Measurements from ENCODE around the gene LAMTOR2. TPM values are rescaled to one million over a fixed set of nuclear protein-coding genes. Genes with fewer than 3 reads are reported as not detected.

Gene LAMTOR2
- total RNA-seq, 2 experiments from 2014 or later, result 59.3 to 60.6 TPM

DNA sequence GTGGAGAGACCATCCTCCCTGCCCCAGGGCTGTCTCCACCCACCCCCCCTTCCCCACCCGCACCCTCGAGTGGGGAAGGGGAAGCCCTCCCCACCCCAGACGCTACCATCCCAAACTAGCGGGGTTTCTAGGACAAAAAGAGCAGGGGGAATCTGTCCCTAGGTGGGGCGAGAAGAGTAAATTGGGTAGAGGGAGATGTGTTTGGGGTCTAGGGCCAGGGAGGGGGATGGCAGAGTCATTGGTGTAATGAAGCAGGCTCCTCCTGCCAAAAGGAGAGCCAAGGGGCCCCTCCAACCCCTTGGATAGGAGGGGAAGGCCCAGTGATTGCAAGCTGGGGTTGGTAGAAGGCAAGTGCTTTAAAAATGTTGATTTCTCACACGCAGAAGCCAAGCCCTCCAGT lies 17.7 kb downstream of the LAMTOR2 start:
- Mint-ChIP-seq H3K4me1 (no peaks in the 10 kb centered on the region), H3K27ac (no peak overlapping the region), H3K9me3 (ENCODE audit: low read depth) (no peaks in the 10 kb centered on the region), H3K36me3 (no peaks in the 10 kb centered on the region), H3K27me3 (peaks cover 18% of the 10 kb centered on the region), H3K4me3 (no peak overlapping the region)
- DNase-seq (no peak), ATAC-seq (no peak)
- CTCF ChIA-PET, result interaction anchor here (0.6 to 1.5 kb wide), 4 partner anchors 9 to 139 kb away, joined by 3 to 4 read pairs (median 4); partner anchors contain the start of gene MEX3A

DNA sequence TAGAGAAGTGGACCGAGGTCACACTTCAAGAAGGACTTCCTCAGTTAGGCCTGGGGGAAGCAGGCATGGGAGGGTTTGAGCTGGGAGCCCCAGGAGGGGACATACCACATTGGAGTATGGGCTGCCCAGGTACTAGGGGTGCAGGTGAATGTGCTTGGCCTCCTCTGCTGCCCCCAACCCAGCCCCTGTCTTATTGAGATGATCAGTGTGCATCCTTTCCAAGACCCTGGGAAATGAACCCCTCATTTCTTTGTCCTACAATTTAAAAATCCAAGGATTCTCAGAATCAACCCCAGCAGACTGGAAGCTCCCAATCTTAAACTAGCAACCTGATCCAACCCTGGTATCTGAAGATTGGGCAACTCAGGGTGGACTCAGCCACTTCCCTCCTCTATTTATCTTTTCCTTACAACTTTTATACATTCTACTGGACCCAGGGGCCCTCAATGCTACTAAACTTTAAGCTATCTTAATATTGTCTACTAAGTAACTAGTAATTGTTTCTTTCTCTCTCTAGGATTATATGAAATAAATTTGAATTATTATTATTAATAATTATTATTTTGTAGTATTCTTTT lies 18.6 kb downstream of the LAMTOR2 start:
- CTCF ChIA-PET, result interaction anchor here (0.8 to 1.5 kb wide), 5 partner anchors 8 to 135 kb away, joined by 3 to 4 read pairs (median 3); partner anchors contain the start of gene MEX3A
- H3K4me3 Mint-ChIP-seq, result no peak overlapping the region
- no peak overlapping the region for H3K27ac Mint-ChIP-seq
- ATAC-seq, result no peak
- no peaks in the 10 kb centered on the region for H3K36me3 Mint-ChIP-seq
- H3K4me1 Mint-ChIP-seq, result no peaks in the 10 kb centered on the region
- no peaks in the 10 kb centered on the region for H3K9me3 Mint-ChIP-seq (ENCODE audit: low read depth)
- no peak for DNase-seq
- H3K27me3 Mint-ChIP-seq, result peaks cover 23% of the 10 kb centered on the region

DNA sequence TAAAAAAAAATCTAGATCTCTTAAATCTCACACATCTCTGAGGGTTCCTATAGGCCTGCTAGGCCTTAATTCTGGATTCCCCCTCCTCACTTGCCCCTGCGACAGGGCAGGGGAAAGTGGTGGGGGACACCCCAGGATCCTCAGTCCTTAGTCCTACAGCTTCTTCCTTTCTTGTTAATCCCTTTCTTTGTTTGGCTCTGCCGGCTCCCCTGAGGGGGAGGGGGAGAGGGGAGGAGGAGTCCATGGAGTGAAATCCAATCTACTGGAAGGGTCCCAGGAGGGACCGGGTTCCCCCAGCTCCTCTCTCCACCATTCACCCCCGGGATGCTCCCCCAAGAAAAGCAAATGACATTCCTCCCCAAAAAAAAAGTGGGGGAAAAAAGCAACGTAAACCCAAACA lies 19.2 kb downstream of the LAMTOR2 start:
- no peaks in the 10 kb centered on the region for H3K36me3 Mint-ChIP-seq
- H3K4me3 Mint-ChIP-seq, result no peak overlapping the region
- no peaks in the 10 kb centered on the region for H3K4me1 Mint-ChIP-seq
- H3K27me3 Mint-ChIP-seq, result peaks cover 28% of the 10 kb centered on the region
- ATAC-seq, result no peak
- DNase-seq, result no peak
- H3K9me3 Mint-ChIP-seq (ENCODE audit: low read depth), result no peaks in the 10 kb centered on the region
- H3K27ac Mint-ChIP-seq, result no peak overlapping the region
- CTCF ChIA-PET, result interaction anchor here (0.8 to 1.5 kb wide), 3 partner anchors 8 to 25 kb away, joined by 3 to 4 read pairs (median 3); partner anchors contain the start of gene MEX3A

- H3K4me1 Mint-ChIP-seq, result no peaks in the 10 kb centered on the region
- no peaks in the 10 kb centered on the region for H3K36me3 Mint-ChIP-seq
- H3K27ac Mint-ChIP-seq, result no peak overlapping the region
- DNase-seq, result no peak
- H3K27me3 Mint-ChIP-seq, result peaks cover 36% of the 10 kb centered on the region
- H3K4me3 Mint-ChIP-seq, result no peak overlapping the region
- CTCF ChIA-PET, result interaction anchor here (1.3 to 2.0 kb wide), 2 partner anchors 8 to 17 kb away, joined by 4 to 8 read pairs; no protein-coding TSS in a partner anchor
- no peaks in the 10 kb centered on the region for H3K9me3 Mint-ChIP-seq (ENCODE audit: low read depth)
- ATAC-seq, result no peak
Observed at GRCh38 chr1:156074661-156075060, 20.1 kb downstream of the LAMTOR2 start.

DNA sequence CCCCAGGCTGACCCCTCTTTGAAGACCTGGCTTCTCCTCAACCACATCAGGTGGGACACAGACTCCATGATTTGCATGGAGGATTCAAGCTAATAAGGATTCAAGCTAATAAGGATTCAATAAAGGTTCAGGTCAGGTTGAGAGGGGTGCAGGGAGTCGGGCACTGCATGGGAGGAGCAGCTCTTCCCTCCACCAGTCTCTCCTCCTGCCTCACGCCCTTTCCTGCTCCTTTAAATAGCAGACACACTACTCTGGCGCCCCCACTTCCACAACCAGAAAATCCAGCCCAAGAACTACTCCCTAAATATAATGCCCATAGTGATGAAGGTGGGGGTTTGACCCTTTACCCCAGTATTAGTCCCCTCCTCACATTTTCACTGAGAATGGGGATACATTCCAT lies 20.6 kb downstream of the LAMTOR2 start:
- no peaks in the 10 kb centered on the region for H3K9me3 Mint-ChIP-seq (ENCODE audit: low read depth)
- H3K4me1 Mint-ChIP-seq, result no peaks in the 10 kb centered on the region
- peaks cover 39% of the 10 kb centered on the region for H3K27me3 Mint-ChIP-seq
- ATAC-seq (no peak), DNase-seq (no peak)
- CTCF ChIA-PET, result interaction anchor here (1.3 to 2.0 kb wide), 2 partner anchors 9 to 16 kb away, joined by 4 to 8 read pairs; no protein-coding TSS in a partner anchor
- no peaks in the 10 kb centered on the region for H3K36me3 Mint-ChIP-seq
- H3K4me3 Mint-ChIP-seq, result no peak overlapping the region
- H3K27ac Mint-ChIP-seq, result no peak overlapping the region

DNA sequence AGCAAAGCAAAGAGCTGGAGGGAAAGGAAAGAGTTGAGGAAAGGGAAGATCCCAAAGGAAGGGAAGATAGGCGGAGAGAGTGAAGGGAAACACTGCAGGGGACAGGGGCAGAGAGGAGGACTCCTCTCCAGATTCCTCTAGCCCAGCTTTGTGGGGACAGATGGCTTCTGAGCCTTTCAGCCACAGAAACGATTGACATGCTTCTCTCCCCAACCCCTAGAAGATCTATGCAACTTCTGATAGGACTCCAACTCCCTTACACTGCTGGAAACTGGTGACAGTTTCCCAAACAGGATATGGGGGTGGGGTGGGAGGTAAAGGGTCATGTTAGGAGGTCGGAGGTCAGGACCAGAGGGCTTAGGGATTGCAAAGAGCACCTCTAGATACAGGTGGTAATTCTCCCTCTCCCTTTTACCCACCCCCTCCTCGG lies 21.2 kb downstream of the LAMTOR2 start:
- Mint-ChIP-seq H3K27me3 (peaks cover 43% of the 10 kb centered on the region), H3K27ac (no peak overlapping the region), H3K36me3 (no peaks in the 10 kb centered on the region), H3K9me3 (ENCODE audit: low read depth) (no peaks in the 10 kb centered on the region), H3K4me3 (no peak overlapping the region), H3K4me1 (no peaks in the 10 kb centered on the region)
- CTCF ChIA-PET, result interaction anchor here (1.3 to 2.0 kb wide), 2 partner anchors 9 to 16 kb away, joined by 4 to 8 read pairs; no protein-coding TSS in a partner anchor
- ATAC-seq (no peak), DNase-seq (no peak)

- H3K27me3 Mint-ChIP-seq, result peaks cover 45% of the 10 kb centered on the region
- no peaks in the 10 kb centered on the region for H3K9me3 Mint-ChIP-seq (ENCODE audit: low read depth)
- H3K4me1 Mint-ChIP-seq, result no peaks in the 10 kb centered on the region
- H3K27ac Mint-ChIP-seq, result no peak overlapping the region
- ATAC-seq (no peak), DNase-seq (no peak)
- no peak overlapping the region for H3K4me3 Mint-ChIP-seq
- no peaks in the 10 kb centered on the region for H3K36me3 Mint-ChIP-seq
- CTCF ChIA-PET, result interaction anchor here (2.0 kb wide), 1 partner anchor 10 kb away, joined by 8 read pairs; no protein-coding TSS in a partner anchor
Observed at GRCh38 chr1:156076609-156077429, 22.2 kb downstream of the LAMTOR2 start.

DNA sequence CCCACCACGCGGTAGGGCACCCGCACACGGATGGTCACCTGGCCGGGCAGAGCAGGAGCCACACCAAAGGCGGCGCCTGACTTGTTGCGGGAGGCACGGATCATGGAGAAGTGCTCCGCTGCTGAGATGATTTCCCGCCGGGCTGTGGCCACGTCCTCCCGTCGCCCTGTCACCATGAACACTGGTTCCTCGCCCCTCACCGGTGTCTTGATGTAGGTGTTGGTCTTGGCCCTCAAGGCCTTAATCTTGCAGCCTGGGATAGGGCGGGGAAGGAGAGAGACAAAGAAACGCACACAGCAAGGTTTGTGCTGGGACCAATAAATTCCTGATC lies 22.8 kb downstream of the LAMTOR2 start:
- no peaks in the 10 kb centered on the region for H3K9me3 Mint-ChIP-seq (ENCODE audit: low read depth)
- no peaks in the 10 kb centered on the region for H3K36me3 Mint-ChIP-seq
- peaks cover 40% of the 10 kb centered on the region for H3K27me3 Mint-ChIP-seq
- no peak overlapping the region for H3K4me3 Mint-ChIP-seq
- H3K4me1 Mint-ChIP-seq, result no peaks in the 10 kb centered on the region
- ATAC-seq (no peak), DNase-seq (no peak)
- no peak overlapping the region for H3K27ac Mint-ChIP-seq
- CTCF ChIA-PET, result no interaction called here

DNA sequence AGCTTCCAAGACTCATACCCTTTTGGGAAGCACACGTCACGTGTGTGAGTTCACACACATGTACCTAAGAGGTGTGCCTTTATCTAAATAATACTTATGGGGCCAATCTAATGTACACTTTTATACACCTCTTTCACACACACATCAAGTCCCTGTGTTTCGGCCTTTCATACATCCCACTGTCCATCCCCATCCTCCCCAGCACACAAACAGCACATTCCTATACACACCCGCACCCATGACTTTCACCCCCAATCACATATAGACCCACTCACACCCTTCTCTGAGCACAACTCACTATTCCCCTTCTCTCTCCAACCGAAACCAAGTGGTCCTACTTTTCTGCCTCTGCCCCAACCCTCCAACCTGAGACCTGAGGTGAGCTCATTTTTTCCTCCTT lies 24.1 kb downstream of the LAMTOR2 start:
- no peaks in the 10 kb centered on the region for H3K9me3 Mint-ChIP-seq (ENCODE audit: low read depth)
- no peaks in the 10 kb centered on the region for H3K36me3 Mint-ChIP-seq
- peaks cover 46% of the 10 kb centered on the region for H3K27me3 Mint-ChIP-seq
- peaks cover 4% of the 10 kb centered on the region for H3K4me1 Mint-ChIP-seq
- no peak overlapping the region for H3K27ac Mint-ChIP-seq
- ATAC-seq (no peak), DNase-seq (no peak)
- CTCF ChIA-PET, result interaction anchor here (1.0 kb wide), 1 partner anchor 12 kb away, joined by 5 read pairs; no protein-coding TSS in a partner anchor
- H3K4me3 Mint-ChIP-seq, result no peak overlapping the region

GRCh38 chr1:156079762-156080161 lies 25.2 kb downstream of the LAMTOR2 start:
- Mint-ChIP-seq H3K4me3 (no peak overlapping the region), H3K36me3 (no peaks in the 10 kb centered on the region), H3K4me1 (peaks cover 4% of the 10 kb centered on the region), H3K27me3 (peaks cover 55% of the 10 kb centered on the region), H3K9me3 (ENCODE audit: low read depth) (no peaks in the 10 kb centered on the region), H3K27ac (no peak overlapping the region)
- ATAC-seq (no peak), DNase-seq (no peak)
- CTCF ChIA-PET, result no interaction called here

GRCh38 chr1:156080241-156080862 lies 25.8 kb downstream of the LAMTOR2 start:
- no peak overlapping the region for H3K27ac Mint-ChIP-seq
- CTCF ChIA-PET, result no interaction called here
- peaks cover 4% of the 10 kb centered on the region for H3K4me1 Mint-ChIP-seq
- H3K36me3 Mint-ChIP-seq, result no peaks in the 10 kb centered on the region
- H3K4me3 Mint-ChIP-seq, result no peak overlapping the region
- DNase-seq, result no peak
- no peaks in the 10 kb centered on the region for H3K9me3 Mint-ChIP-seq (ENCODE audit: low read depth)
- peaks cover 58% of the 10 kb centered on the region for H3K27me3 Mint-ChIP-seq
- no peak for ATAC-seq

DNA sequence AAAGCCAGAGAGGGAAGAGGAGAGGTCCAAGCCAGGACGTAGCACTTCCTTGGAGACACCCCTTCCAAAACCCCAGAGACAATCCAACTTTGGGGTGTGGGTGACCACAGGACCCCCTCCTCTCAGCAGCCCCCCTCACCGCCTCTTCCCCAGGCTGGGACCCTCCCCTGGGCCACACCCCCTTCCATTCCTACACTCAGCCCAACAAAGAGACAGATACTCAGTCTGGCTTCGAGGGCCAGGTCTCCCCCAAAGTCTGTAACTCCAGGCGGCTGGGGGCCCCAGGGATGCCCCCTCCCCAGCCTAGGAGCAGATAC lies 26.2 kb downstream of the LAMTOR2 start:
- ATAC-seq (no peak), DNase-seq (no peak)
- H3K27me3 Mint-ChIP-seq, result peaks cover 56% of the 10 kb centered on the region
- H3K36me3 Mint-ChIP-seq, result no peaks in the 10 kb centered on the region
- H3K4me3 Mint-ChIP-seq, result no peak overlapping the region
- no peaks in the 10 kb centered on the region for H3K9me3 Mint-ChIP-seq (ENCODE audit: low read depth)
- no peak overlapping the region for H3K27ac Mint-ChIP-seq
- CTCF ChIA-PET, result interaction anchor here (1.4 to 27.0 kb wide), 3 partner anchors 8 to 43 kb away, joined by 4 to 979 read pairs (median 9); partner anchors contain the start of gene LMNA
- H3K4me1 Mint-ChIP-seq, result peaks cover 4% of the 10 kb centered on the region

DNA sequence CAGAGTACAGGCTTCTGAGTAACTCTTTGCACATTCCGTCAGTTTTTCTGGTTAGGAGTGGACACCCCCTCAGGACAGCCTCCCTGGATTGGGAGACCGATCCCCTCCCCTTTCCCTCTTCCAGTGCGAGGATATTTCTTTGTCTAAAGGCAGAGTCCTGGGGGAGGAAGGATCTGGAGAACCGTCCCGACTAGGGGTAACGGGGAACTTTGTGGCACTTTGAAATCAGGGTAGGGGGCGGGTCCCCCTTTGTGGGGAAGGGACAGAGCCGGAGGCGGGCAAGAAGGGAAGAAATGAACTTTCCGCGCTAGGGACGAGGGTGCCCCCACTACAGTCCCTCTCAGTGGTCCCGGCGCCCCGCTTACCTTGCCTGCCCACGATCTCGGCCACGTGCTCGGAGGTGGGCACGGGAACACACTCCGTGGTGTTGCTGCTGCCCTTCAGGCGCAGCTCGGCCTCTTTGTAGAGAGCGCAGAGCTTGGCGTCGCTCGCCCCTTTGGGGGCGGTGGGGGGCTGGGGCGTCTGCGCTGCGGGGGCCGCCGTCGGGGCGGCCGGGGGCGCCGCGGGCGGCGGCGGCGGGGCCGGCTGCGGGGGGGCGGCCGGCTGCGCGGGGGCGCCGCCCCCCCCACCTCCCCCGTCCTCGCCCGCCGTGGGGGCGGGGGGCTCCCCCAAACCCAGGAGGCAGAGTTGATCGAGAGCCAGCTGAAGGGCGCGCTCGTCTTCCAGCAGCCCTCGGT lies 26.8 kb downstream of the LAMTOR2 start:
- ATAC-seq (no peak), DNase-seq (no peak)
- H3K4me3 Mint-ChIP-seq, result peak overlapping the region; percentile 42
- peaks cover 6% of the 10 kb centered on the region for H3K4me1 Mint-ChIP-seq
- no peaks in the 10 kb centered on the region for H3K9me3 Mint-ChIP-seq (ENCODE audit: low read depth)
- peaks cover 60% of the 10 kb centered on the region for H3K27me3 Mint-ChIP-seq
- CTCF ChIA-PET, result interaction anchor here (1.4 to 27.0 kb wide), 3 partner anchors 8 to 42 kb away, joined by 4 to 979 read pairs (median 9); partner anchors contain the start of gene LMNA
- no peak overlapping the region for H3K27ac Mint-ChIP-seq
- H3K36me3 Mint-ChIP-seq, result no peaks in the 10 kb centered on the region

Measured in activated CD8-positive, alpha-beta memory T cell treated with anti-CD3 and anti-CD28 coated beads, Interleukin-2, amount 10 ng/mL, durations not matched to agents 7 days and 5 days (primary cell).